DND-41 (cell line): ENCODE results near the gene IVNS1ABP.

Source experiments
- ATAC-seq: fragments of 200-7000 bp; cut with Tn5 transposase; 3 replicates; pipeline ENCODE4 v1.9.1; 2021; ENCODE audit warnings: low read depth; ENCODE audit not compliant: insufficient read depth
- DNase-seq: peaks from one replicate; pipeline ENCODE4 v3.0.0-alpha.2; 2020
- H2AFZ ChIP-seq: 2 replicates; pipeline ENCODE4 v1.6.0; 2012; ENCODE audit warnings: low read depth, low read length
- H3K27ac ChIP-seq: 2 replicates; pipeline ENCODE4 v1.5.1; 2012; ENCODE audit warnings: low read length, inconsistent platforms
- H3K27me3 ChIP-seq: fragments of 200-600 bp; sonication (generic); 2 replicates; pipeline ENCODE4 v1.6.0; 2012; ENCODE audit warnings: low read length, mild to moderate bottlenecking, inconsistent platforms; ENCODE audit not compliant: insufficient read depth, poor library complexity
- H3K36me3 ChIP-seq: 2 replicates; pipeline ENCODE4 v1.5.1; 2012; ENCODE audit warnings: low read length, inconsistent platforms; ENCODE audit not compliant: insufficient read depth
- H3K4me1 ChIP-seq: 2 replicates; pipeline ENCODE4 v1.5.1; 2012; ENCODE audit warnings: mild to moderate bottlenecking, low read length; ENCODE audit not compliant: insufficient read depth
- H3K4me2 ChIP-seq: 2 replicates; pipeline ENCODE4 v1.6.0; 2012; ENCODE audit warnings: mild to moderate bottlenecking, moderate library complexity, low read length, inconsistent platforms; ENCODE audit not compliant: insufficient read depth
- H3K4me3 ChIP-seq, 2 experiments: fragments of 200-600 bp in 1 of 2; shearing (Covaris generic) in 1 of 2; 2 replicates each; pipeline ENCODE4 v1.5.1; 2012 to 2016; ENCODE audit warnings: inconsistent platforms in 2 of 2, low read length in 2 of 2, mild to moderate bottlenecking in 2 of 2, low read depth in 1 of 2, moderate library complexity in 1 of 2
- H3K79me2 ChIP-seq: 2 replicates; pipeline ENCODE4 v1.6.0; 2012; ENCODE audit warnings: low read length, inconsistent platforms; ENCODE audit not compliant: insufficient read depth
- H3K9ac ChIP-seq: 2 replicates; pipeline ENCODE4 v1.6.0; 2012; ENCODE audit warnings: low read depth, mild to moderate bottlenecking, inconsistent platforms, low read length, moderate library complexity
- H3K9me3 ChIP-seq: 2 replicates; pipeline ENCODE4 v1.5.1; 2012; ENCODE audit warnings: low read length, moderate library complexity, mild to moderate bottlenecking, inconsistent platforms; ENCODE audit not compliant: insufficient read depth, severe bottlenecking
- H4K20me1 ChIP-seq: 2 replicates; pipeline ENCODE4 v1.6.0; 2012; ENCODE audit warnings: low read length; ENCODE audit not compliant: insufficient read depth
- CTCF ChIP-seq: IDR thresholded peaks from 2 replicates; pipeline ENCODE4 v1.5.1; 2012; ENCODE audit warnings: borderline replicate concordance, low read length, moderate library complexity, mild to moderate bottlenecking; ENCODE audit not compliant: poor library complexity, severe bottlenecking; ENCODE audit errors: extremely low read depth
- EZH2 ChIP-seq: IDR thresholded peaks from 3 replicates; pipeline ENCODE4 v1.6.1; 2012; ENCODE audit warnings: borderline replicate concordance, low read depth, mild to moderate bottlenecking, moderate library complexity, low read length, inconsistent platforms; ENCODE audit not compliant: severe bottlenecking

The IVNS1ABP gene

GRCh38 chr1:185338719-185339622, 21.9 kb upstream of the IVNS1ABP start:
- peaks cover 35% of the 10 kb centered on the region for H3K4me1 ChIP-seq
- H3K9ac ChIP-seq, result peak overlapping the region; percentile 28; the same call in 1 of the 2 replicates
- peak; percentile 86 for DNase-seq
- no peaks in the 10 kb centered on the region for H3K79me2 ChIP-seq
- no peaks in the 10 kb centered on the region for H3K36me3 ChIP-seq
- H4K20me1 ChIP-seq, result no peaks in the 10 kb centered on the region
- ATAC-seq, result peak; percentile 96
- H3K4me2 ChIP-seq, result peak overlapping the region; percentile 51
- TF ChIP-seq EZH2 (no peak), CTCF (no peak)
- no peaks in the 10 kb centered on the region for H3K9me3 ChIP-seq
- peak overlapping the region; percentile 38; the same call in 1 of the 2 replicates for H2AFZ ChIP-seq
- peak overlapping the region; percentile 81 for H3K27ac ChIP-seq
- no peaks in the 10 kb centered on the region for H3K27me3 ChIP-seq
- peak overlapping the region in 1 of 2 experiments; percentile 19; a peak in 2 of 4 replicates for H3K4me3 ChIP-seq

GRCh38 chr1:185337246-185337645, 20.2 kb upstream of the IVNS1ABP start:
- Histone ChIP-seq H3K36me3 (no peaks in the 10 kb centered on the region), H3K4me1 (peaks cover 35% of the 10 kb centered on the region), H2AFZ (no peak overlapping the region), H3K9me3 (no peaks in the 10 kb centered on the region), H3K27ac (no peak overlapping the region), H3K9ac (no peak overlapping the region), H3K4me2 (no peak overlapping the region), H4K20me1 (no peaks in the 10 kb centered on the region), H3K27me3 (no peaks in the 10 kb centered on the region), H3K79me2 (no peaks in the 10 kb centered on the region), H3K4me3 (no peak overlapping the region)
- DNase-seq, result no peak
- TF ChIP-seq EZH2, result no peak
- no peak for TF ChIP-seq CTCF
- ATAC-seq, result no peak

GRCh38 chr1:185334182-185334581, 17.1 kb upstream of the IVNS1ABP start:
- Histone ChIP-seq H3K36me3 (no peaks in the 10 kb centered on the region), H2AFZ (no peak overlapping the region), H3K9ac (no peak overlapping the region), H4K20me1 (no peaks in the 10 kb centered on the region), H3K4me1 (peaks cover 12% of the 10 kb centered on the region), H3K79me2 (no peaks in the 10 kb centered on the region), H3K27ac (no peak overlapping the region), H3K4me3 (no peak overlapping the region), H3K9me3 (no peaks in the 10 kb centered on the region), H3K4me2 (no peak overlapping the region), H3K27me3 (no peaks in the 10 kb centered on the region)
- DNase-seq (no peak), ATAC-seq (no peak)
- TF ChIP-seq EZH2 (no peak), CTCF (no peak)
